ENCODE measurements around the gene DNAH11.
"Not testable (repeated sequence)": the region's sequence is repeated elsewhere in the genome, so short reads cannot be mapped to it uniquely, and the experiment has no call there.

DNAH11 gene

DNA sequence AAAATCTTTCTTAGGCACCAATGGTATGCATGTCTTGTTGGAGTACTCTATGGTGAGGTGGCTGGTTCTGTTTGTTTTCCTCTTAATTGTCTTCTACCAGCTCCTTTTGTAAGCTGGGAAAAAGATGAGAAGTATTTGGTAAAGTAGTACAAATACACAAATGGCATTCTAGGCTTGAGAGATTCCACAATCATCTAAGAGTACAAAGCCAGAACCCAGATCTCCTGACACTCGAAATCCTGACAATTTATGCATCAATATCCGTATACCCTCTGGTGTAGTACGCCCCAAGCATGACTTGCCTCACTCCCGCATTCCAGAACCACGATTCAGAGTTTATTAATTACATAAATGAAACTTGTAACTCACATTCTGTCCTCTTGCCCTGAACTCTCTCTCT lies 359.4 kb downstream of the DNAH11 start:
- DNase-seq, result no peak

DNA sequence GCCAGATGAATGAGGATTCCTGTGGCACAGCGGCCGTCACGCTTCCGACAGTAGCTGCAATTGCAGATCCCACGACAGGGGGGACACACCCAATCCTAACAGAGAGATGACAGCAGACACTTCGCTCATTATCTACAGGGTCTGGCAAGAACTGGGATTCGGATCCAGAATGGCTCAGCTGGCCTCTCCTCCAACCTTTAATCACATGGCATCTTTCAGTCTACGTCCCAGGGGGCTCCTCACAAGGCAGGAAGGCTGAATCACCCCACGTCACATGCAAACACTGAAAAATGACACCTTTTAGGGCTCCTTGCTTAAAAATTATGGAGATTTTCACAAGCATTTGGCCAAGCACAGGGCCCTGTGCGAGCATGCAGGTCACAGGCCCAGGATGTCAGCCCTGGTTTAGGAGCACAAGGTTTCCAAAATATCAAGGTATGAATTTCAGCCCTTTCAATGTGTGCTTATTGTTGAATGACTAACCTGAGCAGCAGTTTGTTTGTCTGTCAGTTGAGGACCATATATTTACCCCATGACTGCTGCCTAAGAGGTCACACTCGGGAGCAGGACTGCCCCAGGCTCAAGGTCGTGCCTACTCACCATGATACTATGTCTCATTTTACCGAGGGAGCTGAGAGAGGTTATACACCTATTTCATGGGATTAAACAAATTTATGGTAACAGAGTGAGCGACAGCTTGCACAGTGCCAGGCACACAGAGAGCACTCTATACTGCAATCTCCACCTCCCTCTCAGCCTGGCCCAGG lies 360.4 kb downstream of the DNAH11 start:
- no peak for DNase-seq

DNA sequence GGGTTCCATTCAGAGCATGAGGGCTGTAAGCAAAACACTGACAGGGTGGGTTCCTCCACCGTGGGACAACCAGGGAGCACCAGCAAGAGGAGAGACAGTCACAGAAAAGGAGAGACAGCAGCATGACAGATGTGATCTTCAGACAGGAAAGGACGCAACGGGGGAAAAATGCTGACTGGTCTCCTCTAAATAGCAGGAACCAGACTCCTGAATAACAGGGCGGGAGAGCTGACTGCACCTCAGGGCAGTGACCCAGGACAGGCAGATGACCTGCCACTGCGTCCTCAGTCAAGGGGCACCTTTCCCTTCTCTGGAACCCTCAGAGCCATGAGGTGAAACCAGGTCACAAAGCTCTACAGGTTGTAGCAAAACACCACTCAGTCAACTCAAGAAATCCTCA lies 365.9 kb downstream of the DNAH11 start:
- no peak for DNase-seq

DNA sequence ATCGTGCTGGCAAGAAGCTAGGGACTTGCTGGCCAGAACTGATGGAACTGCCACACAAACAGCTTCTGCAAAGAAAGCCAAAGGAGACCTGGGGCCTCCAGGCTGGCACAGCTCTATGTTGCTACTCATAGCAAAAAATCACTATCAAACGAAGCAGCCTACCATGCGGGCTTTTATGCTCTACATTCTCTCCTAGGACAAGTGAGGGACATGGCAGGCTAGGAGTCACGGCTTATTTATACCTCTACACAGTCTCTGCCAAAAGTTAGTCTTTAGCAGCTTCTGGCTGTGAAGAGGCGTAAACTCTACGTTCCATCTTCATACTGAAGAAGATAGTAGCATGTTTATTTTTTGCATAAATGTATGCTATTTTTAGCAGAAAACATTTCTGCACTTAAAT lies 367.4 kb downstream of the DNAH11 start:
- DNase-seq, result no peak

DNA sequence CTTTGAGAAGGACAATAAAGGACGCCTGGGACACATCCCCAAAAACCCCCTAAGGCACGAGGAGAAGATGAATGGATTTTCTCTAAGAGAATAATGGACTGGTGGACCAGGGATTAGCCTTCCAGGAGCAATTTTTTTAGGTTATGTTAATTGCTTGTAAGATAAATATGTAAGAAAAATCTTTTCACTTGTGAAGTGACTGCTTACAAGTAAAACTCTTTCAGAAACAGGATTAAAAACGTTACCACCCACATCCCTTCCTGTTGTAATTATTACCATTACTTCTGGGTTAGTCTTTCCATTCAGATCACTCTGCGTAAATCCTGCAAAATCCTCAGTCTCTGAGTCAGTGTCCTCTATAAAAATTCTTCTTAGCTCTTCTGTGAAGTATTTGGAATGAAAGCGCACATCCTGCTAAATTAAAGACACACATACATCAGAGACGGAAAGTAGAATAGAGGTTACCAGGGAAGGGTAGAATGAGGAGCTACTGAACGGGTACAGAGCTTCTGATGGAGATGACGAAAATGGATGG lies 368.6 kb downstream of the DNAH11 start:
- no peak for DNase-seq

DNA sequence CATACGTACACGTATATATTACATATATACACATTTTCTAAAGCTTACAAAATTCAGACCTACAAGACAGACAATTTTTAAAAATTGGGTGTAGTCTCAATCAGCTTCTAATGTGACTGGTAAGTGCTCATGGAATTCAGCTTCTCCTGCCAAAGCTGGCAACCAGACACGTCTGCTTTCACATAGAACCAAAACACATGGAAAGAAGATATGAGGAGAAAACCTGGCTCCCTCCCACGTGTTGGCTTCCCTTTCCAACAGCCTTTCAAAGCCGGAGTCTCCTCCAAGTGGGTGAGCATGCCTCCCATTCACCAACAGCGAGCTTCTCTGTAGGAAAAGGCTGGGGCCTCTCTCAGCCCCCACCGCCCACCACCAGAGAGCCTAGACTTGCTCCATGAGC lies 369.5 kb downstream of the DNAH11 start:
- DNase-seq, result no peak

DNA sequence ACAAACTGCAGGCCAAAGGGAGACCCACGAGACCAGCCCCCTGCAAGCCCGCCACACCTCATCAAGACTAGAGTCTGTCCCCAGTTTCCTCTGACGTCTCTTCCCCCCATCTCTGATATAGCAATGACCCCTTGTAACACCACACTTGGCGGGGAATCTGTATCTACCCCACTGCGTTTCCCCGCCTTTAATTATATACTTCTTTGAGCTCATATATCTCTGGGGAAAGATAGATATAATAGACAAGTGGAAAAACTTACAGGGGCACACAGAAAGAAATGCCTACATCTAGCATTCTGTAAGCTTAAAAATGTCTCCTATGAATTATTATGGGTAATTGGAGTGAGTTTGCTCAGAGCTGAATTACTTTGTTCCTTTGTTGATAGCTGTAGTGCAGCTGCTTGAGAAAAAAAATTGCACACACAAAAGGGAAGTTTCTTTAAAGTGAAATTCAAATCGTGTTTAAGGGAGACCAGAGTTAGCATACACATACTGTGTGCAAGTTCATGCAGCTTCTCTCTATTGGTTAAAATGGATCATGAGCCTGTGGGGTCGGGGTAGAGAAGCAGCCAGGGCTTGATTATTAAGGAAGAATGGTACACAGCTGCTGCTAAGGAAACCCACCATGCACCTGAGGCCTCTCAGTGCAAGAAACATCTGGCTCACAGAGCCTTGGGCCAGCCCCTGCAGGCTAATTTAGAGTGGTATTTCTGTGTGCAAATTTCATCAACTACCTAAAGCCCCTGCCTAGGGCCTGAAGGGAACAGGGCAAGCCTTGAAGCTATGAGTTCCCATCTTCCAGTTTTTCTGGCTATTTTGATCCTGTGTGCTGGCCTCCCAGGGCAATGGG lies 370.3 kb downstream of the DNAH11 start:
- no peak for DNase-seq

DNA sequence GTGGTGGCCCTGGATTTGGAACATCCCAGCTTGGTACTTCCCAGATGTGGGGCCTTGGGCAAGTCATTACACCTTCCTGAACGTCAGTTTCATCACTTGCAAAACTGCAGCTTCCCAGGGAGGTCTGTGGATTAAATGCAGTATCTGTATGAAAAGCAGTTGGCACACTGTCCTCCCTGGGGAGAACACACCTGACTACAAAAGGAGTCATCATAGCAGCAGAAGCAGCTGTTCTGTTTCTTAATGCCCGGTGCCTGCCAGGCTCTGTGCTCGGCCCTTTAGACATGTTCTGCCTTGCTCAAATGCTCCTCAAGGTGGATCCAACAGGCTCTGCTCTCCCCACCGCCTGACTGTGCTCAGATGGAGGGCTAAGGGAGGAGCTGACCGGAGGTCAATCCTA lies 371.8 kb downstream of the DNAH11 start:
- DNase-seq, result no peak

DNA sequence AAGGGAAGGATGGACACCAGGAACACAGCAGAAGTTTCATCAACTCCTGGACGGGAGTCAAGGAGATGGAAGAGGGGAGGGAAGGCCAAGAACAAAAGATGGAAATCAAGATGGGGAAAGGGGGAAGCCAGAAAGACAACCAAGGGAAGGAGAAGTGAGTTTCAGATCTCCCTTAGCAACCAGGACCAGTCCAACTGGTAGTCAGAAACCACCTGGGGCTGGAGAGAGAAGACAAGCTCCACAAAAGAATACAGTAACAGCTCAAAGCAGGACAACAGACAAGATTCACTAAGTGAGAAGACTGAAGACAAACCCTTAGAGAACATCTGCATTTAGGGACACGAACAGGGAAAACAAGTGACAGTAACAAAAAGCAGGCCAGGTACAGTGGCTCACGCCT lies 372.3 kb downstream of the DNAH11 start:
- no peak for DNase-seq

DNA sequence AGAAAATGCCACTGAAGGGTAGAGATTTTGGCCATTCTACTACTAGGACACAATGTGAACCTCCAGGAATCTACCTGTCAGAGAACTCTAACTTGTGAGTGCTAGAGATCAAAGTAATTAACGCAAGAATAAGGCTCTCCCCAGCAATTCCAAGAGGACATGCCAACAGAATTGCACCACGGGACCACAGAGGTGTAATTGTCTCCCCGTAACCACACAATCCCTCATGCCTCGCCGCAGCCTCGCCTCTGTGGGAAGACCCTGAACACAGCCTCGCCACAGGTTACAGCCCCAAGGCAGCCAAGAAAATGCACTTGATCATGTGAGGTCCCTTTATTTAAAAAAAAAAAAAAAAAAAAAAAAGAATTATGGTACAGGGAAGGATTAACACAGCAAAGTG lies 373.3 kb downstream of the DNAH11 start:
- no peak for DNase-seq

DNA sequence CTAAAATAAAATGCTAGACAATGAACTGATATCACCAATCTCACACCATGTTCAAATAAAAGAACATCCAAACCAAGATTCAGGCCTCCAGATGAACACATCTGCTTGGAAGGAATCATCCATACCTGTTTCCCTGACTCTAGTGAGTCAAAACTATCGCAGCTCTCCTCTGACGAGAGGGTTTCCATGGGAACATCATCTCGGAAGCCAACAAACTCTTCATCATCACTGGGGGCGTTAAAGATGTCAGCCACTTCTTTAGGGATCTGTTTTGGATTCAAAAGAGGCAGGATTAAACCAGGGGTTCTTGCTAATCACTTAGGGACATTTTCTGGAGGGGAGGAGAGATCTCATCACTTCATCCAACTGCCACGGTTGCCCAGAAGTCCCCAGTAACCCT lies 373.8 kb downstream of the DNAH11 start:
- no peak for DNase-seq

DNA sequence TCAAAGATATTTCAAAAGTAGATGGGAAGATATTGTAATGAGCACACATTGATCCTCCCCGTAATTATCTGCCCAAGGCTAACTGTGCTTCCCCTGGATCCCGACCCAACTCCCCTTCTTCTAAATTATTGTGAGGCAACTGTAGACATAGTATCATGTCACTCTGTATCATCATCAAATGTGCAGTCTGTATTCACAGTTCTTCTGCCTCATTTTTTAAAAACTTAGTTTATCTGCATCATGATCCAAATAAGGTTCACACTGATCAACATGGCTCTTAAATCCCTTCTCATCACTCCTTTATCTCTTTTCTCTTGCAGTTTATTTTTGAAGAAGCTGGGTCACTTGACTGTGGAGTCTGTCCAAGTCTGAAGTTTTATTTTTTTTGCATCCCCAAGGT lies 375.4 kb downstream of the DNAH11 start:
- DNase-seq, result no peak

DNA sequence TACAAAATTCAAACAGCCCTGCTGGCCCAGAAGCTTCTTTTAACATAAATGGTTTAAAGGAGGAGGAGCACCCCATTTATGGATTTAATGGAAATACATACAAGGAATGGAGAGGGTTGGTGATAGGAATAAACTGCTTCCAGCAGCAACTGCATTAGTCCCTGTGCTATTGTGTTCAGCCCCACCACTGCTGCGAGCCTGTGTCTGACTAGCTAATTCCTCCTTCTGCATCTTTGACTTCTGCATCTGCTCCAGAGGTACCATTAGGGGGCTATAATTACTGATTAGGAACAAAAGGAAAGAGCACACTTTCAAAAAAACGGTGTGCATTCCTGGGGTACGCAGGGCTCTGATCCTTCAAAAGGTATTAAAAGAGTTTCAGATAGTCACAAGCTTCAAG lies 378.1 kb downstream of the DNAH11 start:
- no peak for DNase-seq

DNA sequence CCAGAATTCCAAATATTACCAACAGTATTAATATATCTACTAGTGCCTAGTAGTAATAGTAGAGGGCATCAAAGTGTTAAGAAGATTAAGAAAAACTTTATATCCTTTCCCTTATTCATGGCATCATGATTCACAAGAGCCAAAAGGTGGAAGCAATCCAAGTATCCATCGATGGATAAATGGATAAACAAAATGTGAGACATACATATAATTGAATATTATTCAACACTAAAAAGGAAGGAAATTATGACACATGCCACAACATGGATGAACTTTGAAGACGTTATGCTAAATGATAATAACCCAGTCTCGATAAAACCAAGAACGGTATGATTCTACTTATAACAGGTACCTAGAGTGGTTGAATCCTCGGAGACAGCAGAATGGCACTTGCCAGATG lies 379.8 kb downstream of the DNAH11 start:
- DNase-seq, result no peak

DNA sequence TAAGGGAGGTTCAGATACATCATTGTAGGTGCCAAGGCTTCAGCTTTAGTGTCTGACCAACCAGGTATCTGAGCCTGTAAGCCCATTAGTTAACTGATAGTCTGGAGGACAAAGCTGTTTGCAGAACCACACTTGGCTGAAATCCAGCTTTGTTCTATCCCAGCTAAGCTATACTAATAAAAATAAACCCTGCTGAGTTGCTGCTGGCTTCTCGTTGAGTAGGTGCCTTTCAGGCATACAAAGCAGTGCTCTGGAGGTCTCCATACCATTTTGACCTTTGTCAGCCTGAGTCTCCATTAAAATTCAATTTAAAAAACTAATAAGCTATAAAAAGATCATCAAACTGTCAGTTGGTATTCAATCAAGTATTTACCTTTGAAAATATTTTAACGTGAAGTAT lies 380.8 kb downstream of the DNAH11 start:
- peak; percentile 81 for DNase-seq

DNA sequence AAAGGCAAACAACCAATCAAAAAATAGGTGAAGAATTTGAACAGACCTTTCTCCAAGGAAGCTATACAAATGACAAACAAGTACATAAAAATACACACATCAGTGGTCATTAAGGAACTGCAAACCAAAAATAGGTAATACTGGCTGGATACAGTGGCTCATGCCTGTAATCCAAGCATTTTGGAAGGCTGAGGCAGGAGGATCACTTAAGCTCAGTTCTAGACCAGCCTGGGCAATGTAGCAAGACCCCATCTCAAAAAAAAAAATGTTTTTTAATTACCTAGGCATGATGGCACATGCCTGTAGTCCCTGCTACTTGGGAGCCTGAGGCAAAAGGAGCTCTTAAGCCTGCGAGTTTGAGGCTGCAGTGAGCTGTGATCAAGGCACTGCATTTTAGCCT lies 383.6 kb downstream of the DNAH11 start:
- no peak for DNase-seq

DNA sequence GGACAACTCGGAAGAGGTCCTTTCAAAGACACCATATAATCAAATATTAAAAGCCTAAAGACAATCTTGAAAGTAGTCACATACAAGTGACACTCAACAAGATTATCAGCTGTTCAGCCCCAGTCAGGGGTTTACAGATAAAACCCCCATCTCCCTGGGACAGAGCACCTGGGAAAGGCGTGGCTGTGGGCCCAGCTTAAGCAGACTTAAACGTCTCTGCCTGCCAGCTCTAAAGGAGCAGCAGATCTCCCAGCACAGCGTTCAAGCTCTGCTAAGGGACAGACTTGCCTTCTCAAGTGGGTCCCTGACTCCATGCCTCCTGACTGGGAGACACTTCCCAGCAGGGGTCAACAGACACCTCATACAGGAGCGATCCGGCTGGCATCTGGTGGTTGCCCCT lies 384.9 kb downstream of the DNAH11 start:
- DNase-seq, result no peak

DNA sequence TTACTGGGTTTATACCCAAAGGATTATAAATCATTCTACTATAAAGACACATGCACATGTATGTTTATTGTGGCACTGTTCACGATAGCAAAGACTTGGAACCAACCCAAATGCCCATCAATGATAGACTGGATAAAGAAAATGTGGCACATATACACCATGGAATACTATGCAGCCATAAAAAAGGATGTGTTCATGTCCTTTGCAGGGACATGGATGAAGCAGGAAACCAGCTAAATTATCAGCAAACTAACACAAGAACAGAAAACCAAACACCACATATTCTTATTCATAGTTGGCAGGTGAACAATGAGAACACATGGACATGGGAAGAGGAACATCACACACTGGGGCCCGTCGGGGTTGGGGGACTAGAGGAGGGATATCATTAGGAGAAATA lies 390.5 kb downstream of the DNAH11 start:
- not testable (repeated sequence) for DNase-seq

DNA sequence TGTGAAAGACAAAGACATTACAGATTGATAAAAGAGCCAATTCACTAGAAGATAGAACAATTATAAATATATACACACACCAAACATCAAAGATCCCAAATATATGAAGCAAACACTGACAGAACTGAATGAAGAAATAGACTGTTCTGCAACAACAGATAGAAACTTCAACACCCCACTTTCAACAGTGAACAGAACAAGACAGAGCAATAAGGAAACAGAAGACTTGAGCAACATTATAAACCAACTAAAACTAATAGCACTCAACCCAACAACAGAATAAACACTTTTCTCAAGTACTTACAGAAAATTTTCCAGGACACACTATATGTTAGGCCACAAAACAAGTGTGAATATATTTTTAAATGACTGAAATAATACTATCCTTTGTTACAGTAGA lies 392.0 kb downstream of the DNAH11 start:
- DNase-seq, result no peak

DNA sequence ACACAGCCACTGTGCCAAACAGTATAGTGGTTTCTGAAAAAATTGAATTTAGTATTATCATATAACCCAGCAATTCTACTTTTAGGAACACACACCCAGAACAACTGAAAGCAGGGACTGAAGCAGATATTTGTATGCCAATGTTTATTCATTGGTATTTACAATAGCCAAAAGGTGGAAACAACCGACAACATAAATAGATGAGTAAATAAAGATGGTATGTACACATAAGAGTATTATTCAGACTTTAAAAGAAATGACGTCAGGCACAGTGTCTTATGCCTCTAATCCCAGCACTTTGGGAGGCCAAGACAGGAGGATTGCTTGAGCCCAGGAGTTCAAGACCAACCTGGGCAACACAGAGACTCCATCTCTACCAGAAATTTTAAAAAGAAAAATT lies 395.6 kb downstream of the DNAH11 start:
- DNase-seq, result no peak

DNA sequence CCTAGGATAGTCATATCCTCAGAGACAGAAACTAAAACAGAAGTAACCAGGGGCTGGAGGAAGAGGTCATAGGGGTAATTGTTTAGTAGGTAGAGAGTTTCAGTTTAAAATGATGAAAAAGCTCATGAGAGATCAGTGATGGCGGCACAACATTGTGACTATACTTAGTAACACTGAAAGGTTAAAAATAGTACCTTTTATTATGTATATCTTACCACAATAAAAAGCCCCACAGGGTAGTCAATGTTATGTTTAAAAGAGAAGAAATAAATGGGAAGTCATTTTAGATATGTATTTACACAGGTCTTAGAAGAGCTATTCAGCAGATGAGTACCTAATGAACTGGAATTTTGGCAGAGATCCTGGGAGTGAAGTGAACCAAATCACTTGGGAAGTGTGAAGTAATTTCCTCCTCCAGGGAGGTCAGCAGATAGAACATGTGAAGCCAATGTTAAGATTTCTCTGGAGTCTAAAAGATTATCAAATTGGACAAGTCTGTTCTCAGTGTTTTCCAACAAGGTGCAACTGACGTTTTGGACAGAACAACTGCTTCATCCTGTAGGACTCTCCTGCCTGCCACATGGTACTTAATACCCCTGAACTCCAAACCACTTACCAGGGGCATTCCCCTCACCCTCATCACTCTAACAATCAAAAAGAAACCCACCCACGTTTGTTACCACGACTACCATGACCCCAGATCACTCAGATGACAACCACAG lies 396.5 kb downstream of the DNAH11 start:
- peak; percentile 37 for DNase-seq

DNA sequence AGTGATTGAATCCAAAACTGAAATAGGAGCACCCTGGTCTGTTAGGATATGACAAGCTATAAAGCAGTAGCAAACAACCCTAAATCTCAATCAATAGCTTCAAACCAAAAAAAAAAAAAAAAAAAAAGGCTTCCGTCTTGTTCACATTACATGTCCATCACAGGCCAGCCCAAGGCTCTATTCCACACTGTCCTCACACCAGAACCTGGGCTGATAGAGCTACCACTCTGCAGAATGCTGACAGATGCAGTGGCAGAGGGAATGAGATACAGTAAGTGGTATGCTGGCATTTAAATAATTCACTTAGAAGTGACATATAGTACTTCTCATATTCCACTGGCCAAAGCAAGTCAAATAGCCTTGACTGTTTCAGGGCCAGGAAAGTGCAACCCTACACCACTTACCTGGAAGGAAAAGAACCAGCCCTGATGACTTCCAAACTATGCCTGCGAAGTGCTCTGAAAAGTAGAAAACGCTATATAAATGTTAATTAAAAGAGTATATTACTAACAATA lies 397.1 kb downstream of the DNAH11 start:
- DNase-seq, result no peak

DNA sequence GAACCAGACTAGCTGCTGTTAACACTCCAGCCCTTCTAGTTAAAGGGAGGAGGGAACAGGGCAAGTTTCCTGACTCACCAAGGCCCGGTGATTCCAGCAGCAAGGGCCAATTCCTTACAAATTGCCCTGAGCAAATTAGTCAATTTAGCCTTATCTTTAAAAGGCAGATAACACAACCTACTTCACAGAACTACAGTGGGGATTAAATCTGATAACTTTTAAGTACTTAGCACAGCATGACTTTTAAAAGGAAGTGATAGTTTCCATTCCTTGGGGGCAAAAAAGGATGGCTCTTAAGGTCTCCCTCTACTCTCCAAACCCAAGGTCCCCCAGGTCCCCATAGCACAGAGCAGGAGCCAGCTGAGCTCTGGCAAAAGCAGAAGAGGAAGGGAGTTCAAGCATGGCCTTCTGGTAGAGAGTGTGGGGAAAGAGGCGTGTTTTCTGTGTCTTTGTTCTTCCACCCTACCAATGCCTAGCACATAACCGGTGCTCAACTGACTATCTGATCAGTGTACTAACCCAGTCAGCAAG lies 398.8 kb downstream of the DNAH11 start:
- no peak for DNase-seq

All from NCI-H1105 (cell line).